Esophagus squamous epithelium (tissue), 4 donors: Measurements from ENCODE around the gene ADAMTS9.

Experiments used
- POLR2A ChIP-seq, 4 donors: fragments of 450-650 bp; IDR thresholded peaks; one replicate each; pipeline ENCODE4 v1.6.1; 2017; ENCODE audit warnings: antibody characterized with exemption in 4 of 4, mild to moderate bottlenecking in 4 of 4, moderate library complexity in 3 of 4
- TF ChIP-seq, protein P1 (sequence below), 6 experiments: fragments of 450-650 bp in 4 of 6; fragments of 200-600 bp in 2 of 6; sonication (generic) in 2 of 6; IDR thresholded peaks; one replicate each; pipeline ENCODE4 v1.5.1; 2016 to 2019; ENCODE audit warnings: antibody characterized with exemption in 6 of 6, mild to moderate bottlenecking in 4 of 6, moderate library complexity in 4 of 6

GRCh38 chr3:64631951-64632350 lies 55.8 kb downstream of the ADAMTS9 start:
- TF ChIP-seq, protein P1, sequence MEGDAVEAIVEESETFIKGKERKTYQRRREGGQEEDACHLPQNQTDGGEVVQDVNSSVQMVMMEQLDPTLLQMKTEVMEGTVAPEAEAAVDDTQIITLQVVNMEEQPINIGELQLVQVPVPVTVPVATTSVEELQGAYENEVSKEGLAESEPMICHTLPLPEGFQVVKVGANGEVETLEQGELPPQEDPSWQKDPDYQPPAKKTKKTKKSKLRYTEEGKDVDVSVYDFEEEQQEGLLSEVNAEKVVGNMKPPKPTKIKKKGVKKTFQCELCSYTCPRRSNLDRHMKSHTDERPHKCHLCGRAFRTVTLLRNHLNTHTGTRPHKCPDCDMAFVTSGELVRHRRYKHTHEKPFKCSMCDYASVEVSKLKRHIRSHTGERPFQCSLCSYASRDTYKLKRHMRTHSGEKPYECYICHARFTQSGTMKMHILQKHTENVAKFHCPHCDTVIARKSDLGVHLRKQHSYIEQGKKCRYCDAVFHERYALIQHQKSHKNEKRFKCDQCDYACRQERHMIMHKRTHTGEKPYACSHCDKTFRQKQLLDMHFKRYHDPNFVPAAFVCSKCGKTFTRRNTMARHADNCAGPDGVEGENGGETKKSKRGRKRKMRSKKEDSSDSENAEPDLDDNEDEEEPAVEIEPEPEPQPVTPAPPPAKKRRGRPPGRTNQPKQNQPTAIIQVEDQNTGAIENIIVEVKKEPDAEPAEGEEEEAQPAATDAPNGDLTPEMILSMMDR (IDR thresholded peaks at IDR 0.05) = no peak
- TF ChIP-seq POLR2A (IDR thresholded peaks at IDR 0.05) = no peak
